Measurements from ENCODE around the gene FBXW7. TPM values are rescaled to one million over a fixed set of nuclear protein-coding genes. Genes with fewer than 3 reads are reported as not detected.

Gene FBXW7
- total RNA-seq, 2 donors from 2014 or later, result 34.5 to 40.5 TPM

DNA sequence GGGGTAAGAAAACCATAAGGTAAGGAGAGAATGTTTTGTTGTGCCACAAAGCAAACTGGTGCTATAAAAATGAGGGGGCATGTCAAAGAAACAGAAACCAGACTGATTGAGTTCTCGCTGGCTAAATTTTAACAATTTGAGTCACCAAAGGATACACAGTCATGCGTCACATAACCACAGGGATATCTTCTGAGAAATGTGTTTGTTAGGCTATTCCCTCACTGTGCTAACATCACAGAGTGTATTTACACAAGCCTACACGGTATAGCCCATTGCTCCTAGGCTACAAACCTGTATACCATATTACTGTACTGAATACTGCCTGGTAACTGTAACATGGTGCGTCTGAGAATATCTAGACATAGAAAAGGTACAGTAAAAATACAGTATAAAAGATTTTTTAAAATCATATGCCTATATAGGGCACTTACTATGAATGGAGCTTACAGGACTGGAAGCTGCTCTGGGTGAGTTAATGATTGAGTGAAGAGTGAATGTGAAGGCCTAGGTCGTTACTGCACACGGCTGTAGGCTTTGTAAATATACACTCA, 50.1 kb downstream of the FBXW7 start:
- WGBS, 2 donors, result 30 to 38% methylated on average over 6 of the region's 6 CpGs
- peak; percentile 81 for ATAC-seq

DNA sequence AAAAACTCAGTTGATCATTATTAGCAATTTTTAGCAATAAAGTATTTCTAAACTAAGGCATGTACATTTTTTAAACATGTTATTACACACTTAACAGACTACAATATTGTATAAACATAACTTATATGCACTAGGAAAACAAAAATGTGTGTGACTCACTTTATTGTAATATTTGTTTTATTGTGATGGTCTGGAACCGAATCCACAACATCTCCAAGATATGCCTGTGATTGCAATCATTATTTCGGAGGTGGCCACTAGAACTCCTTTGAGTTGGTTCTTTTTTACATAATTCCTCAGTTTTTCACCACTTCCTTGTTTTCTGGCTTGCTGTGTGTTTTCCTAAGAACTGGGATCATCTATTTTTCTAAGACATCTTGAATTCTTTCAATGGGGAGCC, 53.7 kb downstream of the FBXW7 start:
- peaks cover 25% of the 10 kb centered on the region for H3K4me1 ChIP-seq
- no peaks in the 10 kb centered on the region for H3K9me3 ChIP-seq
- 93 to 100% methylated on average over 2 of the region's 2 CpGs for WGBS, 2 donors
- TF ChIP-seq, protein P1, sequence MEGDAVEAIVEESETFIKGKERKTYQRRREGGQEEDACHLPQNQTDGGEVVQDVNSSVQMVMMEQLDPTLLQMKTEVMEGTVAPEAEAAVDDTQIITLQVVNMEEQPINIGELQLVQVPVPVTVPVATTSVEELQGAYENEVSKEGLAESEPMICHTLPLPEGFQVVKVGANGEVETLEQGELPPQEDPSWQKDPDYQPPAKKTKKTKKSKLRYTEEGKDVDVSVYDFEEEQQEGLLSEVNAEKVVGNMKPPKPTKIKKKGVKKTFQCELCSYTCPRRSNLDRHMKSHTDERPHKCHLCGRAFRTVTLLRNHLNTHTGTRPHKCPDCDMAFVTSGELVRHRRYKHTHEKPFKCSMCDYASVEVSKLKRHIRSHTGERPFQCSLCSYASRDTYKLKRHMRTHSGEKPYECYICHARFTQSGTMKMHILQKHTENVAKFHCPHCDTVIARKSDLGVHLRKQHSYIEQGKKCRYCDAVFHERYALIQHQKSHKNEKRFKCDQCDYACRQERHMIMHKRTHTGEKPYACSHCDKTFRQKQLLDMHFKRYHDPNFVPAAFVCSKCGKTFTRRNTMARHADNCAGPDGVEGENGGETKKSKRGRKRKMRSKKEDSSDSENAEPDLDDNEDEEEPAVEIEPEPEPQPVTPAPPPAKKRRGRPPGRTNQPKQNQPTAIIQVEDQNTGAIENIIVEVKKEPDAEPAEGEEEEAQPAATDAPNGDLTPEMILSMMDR (IDR thresholded peaks at IDR 0.05), result no peak
- no peak for TF ChIP-seq POLR2A (IDR thresholded peaks at IDR 0.05)
- H3K4me3 ChIP-seq, result no peak overlapping the region
- no peaks in the 10 kb centered on the region for H3K36me3 ChIP-seq (replicated peaks in 1 of 2; ENCODE audit: insufficient read depth in 1 of 2, low read depth in 2 of 2)
- H3K27ac ChIP-seq, result no peak overlapping the region
- DNase-seq (no peak), ATAC-seq (no peak)
- H3K27me3 ChIP-seq, result no peaks in the 10 kb centered on the region
- intact Hi-C loops (cut with DNase I), result no loop called here

More for the DNA sequence above, 50.1 kb downstream of the FBXW7 start:
- peak overlapping the region in 3 of 4 donors; percentile 29 to 61 (median 58) for H3K27ac ChIP-seq
- H3K27me3 ChIP-seq, result no peaks in the 10 kb centered on the region
- TF ChIP-seq POLR2A (IDR thresholded peaks at IDR 0.05), result no peak
- TF ChIP-seq, protein P1 (IDR thresholded peaks at IDR 0.05), result no peak
- no peak overlapping the region for H3K4me3 ChIP-seq
- intact Hi-C loops (cut with DNase I), result no loop called here
- no peaks in the 10 kb centered on the region for H3K36me3 ChIP-seq (replicated peaks in 1 of 2; ENCODE audit: insufficient read depth in 1 of 2, low read depth in 2 of 2)
- H3K4me1 ChIP-seq, result peaks cover 24% of the 10 kb centered on the region
- no peaks in the 10 kb centered on the region for H3K9me3 ChIP-seq
- peak in 2 of 4 donors; percentile 9 to 10 for DNase-seq

DNA sequence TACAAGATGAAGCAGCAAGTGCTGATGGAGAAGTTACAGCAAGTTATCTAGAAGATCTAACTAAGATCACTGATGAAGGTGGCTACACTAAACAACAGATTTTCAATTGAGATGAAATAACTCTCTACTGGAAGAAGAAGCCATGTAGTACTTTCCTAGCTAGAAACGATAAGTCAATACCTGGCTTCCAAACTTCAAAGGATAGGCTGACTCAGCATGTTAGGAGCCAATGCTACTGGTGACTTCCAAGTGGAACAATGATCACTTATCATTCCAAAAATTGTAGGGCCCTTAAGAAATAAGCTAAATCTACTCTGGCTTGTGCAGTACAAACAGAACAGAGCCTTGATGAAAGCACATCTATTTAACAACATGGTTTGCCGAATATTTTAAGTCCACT, 55.0 kb downstream of the FBXW7 start:
- intact Hi-C loops (cut with DNase I), result no loop called here
- no peak for TF ChIP-seq POLR2A (IDR thresholded peaks at IDR 0.05)
- TF ChIP-seq, protein P1 (IDR thresholded peaks at IDR 0.05), result no peak
- ATAC-seq (no peak), DNase-seq (no peak)
- Histone ChIP-seq H3K36me3 (replicated peaks in 1 of 2; ENCODE audit: insufficient read depth in 1 of 2, low read depth in 2 of 2) (no peaks in the 10 kb centered on the region), H3K4me3 (no peak overlapping the region), H3K9me3 (no peaks in the 10 kb centered on the region), H3K4me1 (peaks cover 12% of the 10 kb centered on the region), H3K27me3 (no peaks in the 10 kb centered on the region), H3K27ac (no peak overlapping the region)
- WGBS, 2 donors, result 92 to 93% methylated on average over 2 of the region's 2 CpGs

DNA sequence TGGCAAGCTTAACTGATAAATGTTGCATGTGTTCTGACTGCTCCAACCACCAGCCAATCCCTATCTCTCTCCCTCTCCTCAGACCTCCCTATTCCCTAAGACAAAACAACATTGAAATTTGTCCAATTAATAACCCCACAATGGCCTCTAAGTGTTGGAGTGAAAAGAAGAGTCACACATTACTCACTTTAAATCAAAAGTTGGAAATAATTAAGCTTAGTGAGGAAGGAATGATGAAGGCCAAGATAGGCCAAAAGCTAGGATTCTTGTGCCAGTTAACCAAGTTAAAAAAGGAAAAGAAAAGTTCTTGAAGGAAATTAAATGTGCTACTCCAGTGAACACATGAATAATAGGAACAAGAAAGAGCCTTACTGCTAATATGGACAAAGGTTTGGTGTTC, 55.6 kb downstream of the FBXW7 start:
- ATAC-seq (no peak), DNase-seq (no peak)
- Histone ChIP-seq H3K9me3 (no peaks in the 10 kb centered on the region), H3K4me1 (peaks cover 6% of the 10 kb centered on the region), H3K36me3 (replicated peaks in 1 of 2; ENCODE audit: insufficient read depth in 1 of 2, low read depth in 2 of 2) (no peaks in the 10 kb centered on the region), H3K27me3 (no peaks in the 10 kb centered on the region), H3K4me3 (no peak overlapping the region), H3K27ac (no peak overlapping the region)
- intact Hi-C loops (cut with DNase I), result no loop called here
- TF ChIP-seq, protein P1 (IDR thresholded peaks at IDR 0.05), result no peak
- no peak for TF ChIP-seq POLR2A (IDR thresholded peaks at IDR 0.05)

DNA sequence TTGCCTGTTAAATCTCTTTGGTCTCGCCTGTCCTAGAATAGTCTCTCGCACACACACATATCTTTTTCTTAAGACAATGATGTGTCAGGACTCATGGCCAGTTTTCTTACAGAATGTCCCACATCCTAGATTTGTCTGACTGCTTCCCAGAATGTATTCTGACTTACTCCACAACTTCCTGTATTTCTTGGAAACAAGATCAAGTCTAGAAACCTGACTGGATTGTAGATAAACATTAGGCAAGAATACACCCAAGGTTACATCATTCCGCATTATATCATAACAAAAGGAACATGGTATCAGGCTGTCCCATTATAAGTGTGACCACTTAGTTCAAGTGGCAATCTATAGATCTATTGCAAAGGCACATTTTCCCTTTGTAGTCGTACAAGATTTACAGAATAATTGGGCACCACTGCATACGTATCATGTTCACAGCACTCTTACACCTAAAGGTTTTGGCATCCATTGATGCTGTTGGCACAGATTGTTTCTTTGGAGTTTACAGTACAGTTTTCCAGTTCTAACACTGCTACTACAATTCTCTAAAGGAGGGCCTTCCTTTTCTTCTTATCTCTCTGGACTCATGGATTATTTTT, 56.4 kb downstream of the FBXW7 start:
- 88 to 89% methylated on average over 5 of the region's 5 CpGs for WGBS, 2 donors
- peaks cover 5% of the 10 kb centered on the region for H3K4me1 ChIP-seq
- ATAC-seq, result peak; percentile 87

More for the DNA sequence above, 56.4 kb downstream of the FBXW7 start:
- no peaks in the 10 kb centered on the region for H3K36me3 ChIP-seq (replicated peaks in 1 of 2; ENCODE audit: insufficient read depth in 1 of 2, low read depth in 2 of 2)
- H3K4me3 ChIP-seq, result no peak overlapping the region
- intact Hi-C loops (cut with DNase I), result no loop called here
- TF ChIP-seq POLR2A (IDR thresholded peaks at IDR 0.05), result no peak
- TF ChIP-seq, protein P1 (IDR thresholded peaks at IDR 0.05), result no peak
- H3K27ac ChIP-seq, result no peak overlapping the region
- no peaks in the 10 kb centered on the region for H3K9me3 ChIP-seq
- no peaks in the 10 kb centered on the region for H3K27me3 ChIP-seq
- DNase-seq, result no peak

All from body of pancreas (tissue), 4 donors.